IPS-11a (cell line): ENCODE measurements around the gene KLK2.
A peak's percentile ranks its signal among the peaks of the same experiment; 100 is the strongest.

ENCODE experiments used
- H3K4me3 ChIP-seq: one replicate; pipeline ENCODE4 v1.5.1; 2013; ENCODE audit warnings: low read depth, low read length, control low read depth

Gene KLK2

DNA sequence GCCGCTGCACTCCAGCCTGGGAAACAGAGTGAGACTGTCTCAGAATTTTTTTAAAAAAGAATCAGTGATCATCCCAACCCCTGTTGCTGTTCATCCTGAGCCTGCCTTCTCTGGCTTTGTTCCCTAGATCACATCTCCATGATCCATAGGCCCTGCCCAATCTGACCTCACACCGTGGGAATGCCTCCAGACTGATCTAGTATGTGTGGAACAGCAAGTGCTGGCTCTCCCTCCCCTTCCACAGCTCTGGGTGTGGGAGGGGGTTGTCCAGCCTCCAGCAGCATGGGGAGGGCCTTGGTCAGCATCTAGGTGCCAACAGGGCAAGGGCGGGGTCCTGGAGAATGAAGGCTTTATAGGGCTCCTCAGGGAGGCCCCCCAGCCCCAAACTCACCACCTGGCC lies at the start of gene KLK2:
TSS of gene KLK2 (plus strand) at position 384 of the 400 bp plus-strand sequence. CDS start 35 bp downstream, outside the sequence.
- H3K4me3 ChIP-seq, result no peak within 1 kb of the TSS

DNA sequence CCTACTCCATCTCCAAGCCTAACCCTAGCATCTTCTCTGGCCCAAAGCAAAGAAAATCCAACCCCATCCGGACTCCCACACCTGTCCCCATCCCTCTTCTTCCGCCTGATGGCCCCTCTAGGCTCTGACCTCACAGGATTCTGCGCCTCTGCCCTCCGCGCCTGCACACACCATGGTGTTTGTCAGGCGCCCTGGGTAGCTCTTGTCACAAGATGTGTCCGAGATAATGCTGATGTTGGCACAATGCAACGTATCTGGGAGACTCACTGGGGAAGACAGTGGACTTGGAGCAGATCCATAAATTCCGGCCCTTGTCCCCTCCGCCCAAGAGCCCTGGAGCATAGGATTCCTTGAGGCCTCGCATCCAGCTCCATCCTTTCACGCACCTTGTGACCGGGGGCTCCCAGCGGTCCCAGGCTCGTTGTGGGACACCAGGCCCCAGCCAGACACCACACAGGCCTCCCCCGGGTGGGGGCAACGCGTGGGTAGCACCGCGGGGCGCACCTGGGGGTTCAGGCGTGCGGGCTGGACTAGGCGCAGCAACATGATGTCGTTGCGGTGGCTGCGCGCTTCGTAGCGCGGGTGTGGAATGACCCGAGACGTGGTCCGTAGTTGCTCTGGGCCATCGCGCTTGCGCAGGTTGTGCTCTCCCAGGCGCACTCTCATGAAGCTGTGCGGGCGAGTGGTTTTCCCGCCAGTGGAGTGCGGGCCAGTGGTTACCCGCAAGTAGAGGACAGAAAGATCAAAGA lies 46.6 kb upstream of the KLK2 start:
- H3K4me3 ChIP-seq, result no peak overlapping the region

DNA sequence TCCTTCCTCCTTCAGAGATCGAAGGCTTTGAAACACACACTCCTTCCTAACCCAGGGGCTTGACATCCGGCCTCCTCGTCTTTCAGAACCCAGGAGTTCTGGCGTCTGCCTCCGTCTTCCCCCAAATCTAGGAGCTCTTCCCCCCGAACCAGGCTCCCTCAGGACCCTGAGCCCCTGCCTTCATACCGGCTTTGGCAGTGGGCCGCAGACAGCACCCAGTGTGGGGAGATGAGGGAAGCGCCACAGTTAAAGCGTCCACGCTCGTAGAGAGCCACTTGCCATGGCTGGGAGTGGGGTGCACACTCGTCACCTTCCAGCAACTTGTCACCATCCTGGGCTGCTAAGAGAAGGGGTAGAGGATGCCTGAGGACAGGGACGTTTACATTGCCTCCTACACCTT lies 45.8 kb upstream of the KLK2 start:
- no peak overlapping the region for H3K4me3 ChIP-seq

DNA sequence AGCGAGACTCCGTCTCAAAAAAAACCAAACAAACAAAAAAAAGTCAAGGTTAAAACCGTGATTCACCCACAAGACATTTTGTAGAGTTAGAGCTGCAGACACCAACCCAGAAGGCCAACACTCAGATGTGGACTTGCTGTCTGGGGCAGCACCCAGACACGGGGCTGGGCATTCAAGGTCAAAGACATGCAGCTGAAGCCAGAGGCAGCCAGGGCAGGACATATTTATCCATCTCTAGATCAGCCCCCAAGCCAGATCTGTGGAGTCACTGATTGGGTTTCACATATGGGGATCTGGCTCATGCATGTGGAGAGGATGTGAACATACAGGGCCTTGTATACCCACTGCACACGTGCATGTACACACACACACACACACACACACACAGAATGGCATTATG lies 43.4 kb upstream of the KLK2 start:
- no peak overlapping the region for H3K4me3 ChIP-seq

DNA sequence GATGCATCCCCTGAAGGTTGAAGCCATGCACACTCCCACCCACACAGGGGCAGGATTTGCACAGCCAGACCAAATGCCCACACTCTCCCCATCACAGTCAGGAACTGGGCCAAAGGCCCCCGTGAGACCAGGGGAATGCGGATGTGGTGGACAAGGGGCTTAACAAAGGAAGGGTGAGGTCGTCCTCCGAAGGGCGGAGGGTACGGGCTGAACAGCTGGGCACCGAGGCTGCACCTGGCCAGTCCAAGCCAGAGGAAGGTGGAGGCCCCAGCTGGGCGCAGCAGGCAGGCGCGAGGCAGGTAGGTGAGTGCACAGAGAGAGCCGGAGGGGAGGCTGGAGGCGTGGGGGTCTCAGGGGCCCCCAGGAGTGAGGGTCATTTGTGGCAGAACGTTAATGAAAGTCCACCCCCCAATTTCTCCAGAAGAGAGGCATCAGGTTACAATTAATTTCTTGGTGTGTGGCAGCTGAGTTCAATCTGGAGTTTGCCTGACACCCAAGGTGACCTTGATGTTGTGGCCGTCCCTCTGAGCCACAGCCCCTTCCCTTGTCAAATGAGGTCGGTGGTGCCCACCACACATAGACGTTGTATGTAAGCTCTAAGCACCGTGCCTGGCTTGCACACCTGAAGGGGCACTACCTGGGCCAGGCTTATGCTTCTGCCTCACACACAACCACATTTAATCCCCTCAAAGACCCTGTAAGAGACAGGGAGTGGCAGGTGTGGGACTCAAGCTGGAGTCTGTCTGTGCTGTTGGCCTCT lies 42.8 kb upstream of the KLK2 start:
- no peak overlapping the region for H3K4me3 ChIP-seq

DNA sequence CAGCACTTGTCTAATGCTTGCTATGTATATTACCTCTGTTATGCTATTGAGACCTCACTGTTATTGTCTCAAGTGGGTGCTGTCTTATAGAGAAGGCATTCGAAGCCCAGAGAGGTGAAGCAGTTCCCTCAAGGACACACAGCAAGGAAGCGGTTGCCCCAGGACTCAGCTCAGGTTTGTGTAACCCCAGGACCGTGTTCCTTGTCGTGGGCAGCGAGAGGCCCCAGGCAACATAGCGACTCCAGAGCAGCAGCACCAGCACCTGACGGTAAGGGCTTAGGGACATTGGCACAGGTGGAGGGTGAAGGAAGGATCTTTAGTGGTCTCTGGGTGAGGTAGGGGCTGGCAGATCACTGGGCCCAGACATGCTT lies 42.2 kb upstream of the KLK2 start:
- no peak overlapping the region for H3K4me3 ChIP-seq

DNA sequence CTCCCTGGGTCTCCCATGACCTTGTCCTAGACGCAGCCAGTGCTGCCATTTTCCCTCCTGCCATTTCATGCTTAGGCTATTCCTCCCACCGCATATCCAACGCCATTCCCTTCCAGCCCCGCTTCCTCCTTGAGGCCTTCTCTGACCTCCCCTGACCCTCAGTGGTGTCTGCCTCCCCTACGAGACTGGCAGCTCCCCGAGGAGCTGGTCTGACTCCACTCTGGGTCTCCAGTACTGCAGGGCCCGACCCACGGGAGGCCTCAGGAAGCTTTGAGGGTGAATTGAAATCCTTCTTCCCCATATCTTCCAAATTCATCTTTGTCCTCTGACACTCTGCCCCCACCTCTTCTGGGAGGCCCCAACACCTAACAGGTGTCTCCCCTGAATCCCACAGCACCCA lies 40.6 kb upstream of the KLK2 start:
- no peak overlapping the region for H3K4me3 ChIP-seq

DNA sequence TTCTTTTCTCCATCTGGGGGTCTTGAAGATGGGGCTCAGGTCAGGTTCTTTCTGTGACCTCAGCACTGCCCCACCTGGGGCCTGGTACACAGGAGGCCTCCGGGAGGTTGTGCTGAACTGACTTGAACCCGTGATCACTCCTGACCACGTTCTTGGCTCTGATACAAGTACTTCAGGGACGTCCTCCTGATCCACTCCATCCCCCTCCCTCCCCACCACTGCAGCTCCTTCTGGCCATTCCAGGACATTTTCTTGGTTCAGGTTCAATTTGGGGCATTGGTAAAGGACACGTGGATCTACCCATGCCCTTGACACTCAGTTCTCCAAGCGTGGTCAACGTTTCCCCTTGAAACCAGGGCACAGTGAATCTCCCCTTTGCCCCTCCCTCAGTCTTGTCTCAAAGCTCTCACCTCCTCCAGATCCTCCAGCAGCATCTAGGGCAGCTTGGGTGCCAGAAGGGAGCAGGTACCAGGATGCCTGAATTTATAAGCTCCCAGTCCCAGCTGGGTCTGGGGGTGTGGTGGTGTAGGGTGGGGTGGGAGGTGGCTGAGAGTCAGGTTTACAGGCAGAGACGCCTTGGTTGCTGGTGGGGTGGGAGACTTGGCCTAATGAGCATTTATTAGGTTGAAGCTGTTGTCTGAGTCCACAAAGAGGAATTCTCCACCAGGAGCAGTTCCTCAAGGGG lies 40.0 kb upstream of the KLK2 start, which contains the start of gene KLK15:
TSS of gene KLK15 (minus strand) at position 458 of the 685 bp plus-strand sequence. CDS start 2,082 bp downstream, outside the sequence.
- H3K4me3 ChIP-seq, result no peak within 1 kb of the TSS

DNA sequence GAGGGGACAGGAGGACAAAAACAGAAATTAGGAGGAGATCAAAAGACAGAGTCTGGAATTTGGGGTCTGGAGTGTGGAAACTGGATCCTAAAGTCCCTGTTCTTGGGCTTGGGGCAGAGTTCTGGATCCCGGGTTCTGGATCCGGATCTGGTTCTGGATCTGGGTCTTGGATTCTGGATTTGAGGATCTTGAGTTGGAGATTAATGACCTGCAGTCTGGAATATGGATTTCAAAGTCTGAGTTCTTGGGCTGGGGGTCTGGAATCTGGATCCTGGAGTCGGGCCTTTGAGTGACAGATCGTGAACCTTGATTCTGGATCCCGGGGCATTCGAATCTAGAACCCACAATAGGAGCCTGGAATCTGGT lies 39.5 kb upstream of the KLK2 start:
- no peak overlapping the region for H3K4me3 ChIP-seq

DNA sequence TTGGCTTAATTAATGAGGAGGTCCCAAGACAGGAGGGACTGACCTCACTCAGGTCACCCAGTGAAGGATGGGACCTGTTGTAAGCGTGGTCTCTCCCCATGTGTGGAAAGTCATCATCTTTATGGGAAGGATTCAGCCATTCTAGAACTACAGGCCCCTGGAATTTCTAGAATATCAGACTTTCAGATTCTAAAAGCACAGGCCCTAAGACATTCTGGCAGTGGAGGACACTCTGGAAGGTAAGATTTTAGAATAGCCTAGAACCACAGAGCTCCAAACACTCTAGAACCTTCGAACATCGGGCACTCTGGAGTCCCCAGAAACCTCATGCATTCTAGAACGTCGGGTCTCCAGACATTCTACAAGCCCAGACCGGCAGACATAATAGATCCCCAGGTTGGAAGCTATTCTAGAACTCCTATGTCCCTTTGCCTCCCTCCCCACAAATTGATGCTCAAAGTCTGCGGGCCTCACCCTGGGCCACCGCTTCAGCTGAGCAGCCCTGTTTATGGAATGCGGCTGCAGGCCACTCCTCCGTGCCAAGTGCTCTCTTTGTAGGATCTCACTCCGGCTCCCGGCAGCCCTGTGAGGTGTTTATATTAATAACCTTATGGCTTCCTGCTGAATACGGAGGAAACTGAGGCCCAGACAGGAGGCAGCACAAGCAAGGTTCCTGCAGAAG lies 38.0 kb upstream of the KLK2 start:
- peak overlapping the region; percentile 87 for H3K4me3 ChIP-seq

DNA sequence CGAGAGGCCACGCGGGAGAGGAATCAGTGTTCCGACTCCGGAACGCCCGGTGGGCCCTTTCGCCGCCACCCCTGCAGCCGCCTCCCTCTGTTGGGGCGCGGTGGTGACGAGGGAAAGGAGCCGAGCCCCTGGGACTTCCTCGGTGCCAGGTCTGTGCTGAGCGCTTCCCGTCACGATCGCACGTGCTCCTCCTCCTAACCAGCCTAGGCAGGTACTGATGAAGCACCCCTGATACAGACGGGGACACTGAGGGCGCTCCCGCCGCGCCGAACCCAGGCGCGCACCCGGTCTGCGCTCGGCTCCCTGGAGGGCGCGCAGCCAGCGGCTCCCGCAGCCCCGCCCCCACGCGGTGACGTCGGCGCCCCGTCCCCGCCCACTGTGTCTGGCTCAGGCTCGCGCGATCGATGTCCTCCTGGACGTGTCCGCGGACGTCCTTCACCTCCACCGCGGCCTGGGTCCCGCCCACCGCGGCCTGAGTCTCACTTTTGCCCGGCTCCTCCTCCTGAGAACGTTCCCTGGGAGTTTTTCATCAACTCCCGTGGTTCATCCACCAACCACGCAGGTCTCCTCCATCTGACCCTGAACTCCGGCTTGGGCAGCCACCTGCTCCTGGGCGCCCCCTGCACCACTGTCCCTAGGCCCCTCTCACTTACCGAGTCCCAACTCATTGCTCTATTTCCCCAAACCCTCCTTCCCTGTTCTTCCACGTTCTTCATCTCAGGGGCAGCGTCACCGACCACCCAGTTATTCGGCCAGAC lies 37.3 kb upstream of the KLK2 start:
- H3K4me3 ChIP-seq, result peak overlapping the region; percentile 87

DNA sequence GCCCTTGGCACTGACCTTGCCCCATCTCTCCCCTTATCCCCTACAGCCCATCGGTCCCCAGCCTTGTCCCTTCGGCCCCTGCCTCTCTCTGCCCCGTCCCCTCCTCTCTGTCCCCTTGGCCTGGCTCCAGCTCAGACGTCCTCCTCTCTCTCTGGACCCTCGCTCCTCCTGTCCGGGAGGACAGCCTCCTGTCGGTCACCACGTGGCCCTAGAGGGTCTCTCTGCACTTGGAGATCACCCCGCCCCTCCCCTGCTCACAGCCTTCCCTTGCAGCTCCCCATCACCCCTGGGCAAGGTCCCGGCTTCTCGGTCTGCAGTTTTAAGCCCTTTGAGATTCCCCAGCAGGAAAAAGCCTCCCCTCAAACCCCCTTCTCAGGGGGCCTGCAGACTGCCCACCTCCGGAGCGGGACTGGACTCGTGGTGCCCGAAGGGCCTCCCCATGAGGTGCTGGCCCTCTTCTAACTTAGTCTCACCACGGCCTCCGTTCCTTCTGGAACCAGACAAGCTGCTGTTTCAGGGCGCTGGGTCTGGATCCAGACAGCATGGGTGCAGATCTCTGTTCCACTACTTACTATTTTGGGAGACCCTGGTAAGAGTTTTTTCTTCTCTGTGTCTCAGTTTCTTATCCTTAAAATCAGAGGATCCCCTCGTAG lies 36.6 kb upstream of the KLK2 start:
- H3K4me3 ChIP-seq, result no peak overlapping the region

DNA sequence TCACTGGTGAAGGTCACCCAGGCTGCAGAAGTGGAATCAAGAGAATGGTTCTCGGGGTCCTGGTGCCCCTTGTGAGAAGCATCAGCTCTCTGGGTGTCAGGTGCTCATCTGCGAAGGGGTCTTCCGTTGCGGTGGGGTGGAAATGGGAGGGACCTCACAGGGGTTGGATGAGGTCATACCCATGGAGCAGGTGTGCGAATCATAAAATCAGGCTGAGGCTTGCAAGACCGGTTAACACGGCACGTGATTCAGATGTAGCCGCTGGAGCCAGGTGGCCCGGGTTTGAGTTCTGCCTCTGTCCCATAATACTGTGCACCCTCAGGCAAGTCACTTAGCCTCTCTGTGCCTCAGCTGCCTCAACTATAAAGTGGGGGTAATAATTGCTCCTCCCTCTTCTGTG lies 35.9 kb upstream of the KLK2 start:
- no peak overlapping the region for H3K4me3 ChIP-seq

DNA sequence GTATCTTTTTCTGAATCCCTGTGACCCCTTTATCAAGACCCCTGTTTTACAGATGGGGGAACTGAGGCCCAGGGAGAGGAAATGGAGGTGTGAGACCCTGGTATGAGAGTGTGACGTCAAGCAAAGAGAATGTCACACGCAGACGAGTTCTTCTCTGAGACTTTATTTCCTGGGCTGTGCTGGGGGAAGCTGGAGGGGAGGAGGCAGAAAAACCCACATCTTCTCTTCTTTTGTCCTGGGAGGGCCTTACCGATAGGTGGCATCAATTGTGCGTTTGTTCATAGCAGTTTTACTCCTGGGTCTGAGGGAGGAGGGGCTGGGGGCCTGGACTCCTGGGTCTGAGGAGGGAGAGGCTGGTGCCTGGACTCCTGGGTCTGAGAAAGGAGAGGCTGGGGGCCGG lies 35.0 kb upstream of the KLK2 start:
- no peak overlapping the region for H3K4me3 ChIP-seq

DNA sequence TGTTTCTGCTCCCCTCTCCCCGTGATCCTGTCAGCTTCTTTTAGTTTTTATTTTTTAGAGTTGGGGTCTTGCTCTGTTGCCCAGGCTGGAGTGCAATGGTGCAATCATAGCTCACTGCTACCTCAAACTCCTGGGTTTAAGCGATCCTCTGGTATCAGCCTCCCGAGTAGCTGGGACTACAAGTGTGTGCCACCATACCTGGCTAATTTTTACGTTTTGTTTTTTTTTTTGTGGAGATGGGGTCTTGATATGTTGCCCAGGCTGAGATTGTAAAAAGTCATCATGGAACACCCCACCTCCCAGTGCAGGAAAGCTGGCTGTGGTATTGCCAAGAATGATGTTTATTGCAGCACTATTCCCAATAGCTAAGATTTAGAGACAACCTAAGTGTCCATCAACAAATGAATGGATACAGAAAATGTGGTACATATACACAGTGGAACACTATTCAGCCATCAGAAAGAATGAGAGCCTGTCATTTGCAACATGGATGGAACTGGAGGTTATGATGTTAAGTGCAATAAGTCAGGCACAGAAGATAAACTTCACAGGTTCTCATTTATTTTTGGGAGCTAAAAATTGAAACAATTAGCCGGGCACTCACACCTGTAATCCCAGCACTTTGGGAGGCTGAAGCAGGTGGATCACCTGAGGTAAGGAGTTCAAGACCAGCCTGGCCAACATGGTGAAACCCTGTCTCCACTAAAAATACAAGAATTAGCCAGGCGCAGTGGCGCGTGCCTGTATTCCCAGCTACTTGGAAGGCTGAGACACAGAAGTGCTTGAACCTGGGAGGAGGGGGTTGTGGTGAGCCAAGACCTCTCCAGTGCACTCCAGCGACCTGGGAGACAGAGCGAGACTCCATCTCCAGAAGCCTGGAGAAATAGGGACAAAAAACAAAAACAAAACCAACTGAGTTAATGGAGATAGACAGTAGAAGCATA lies 33.3 kb upstream of the KLK2 start:
- H3K4me3 ChIP-seq, result no peak overlapping the region

DNA sequence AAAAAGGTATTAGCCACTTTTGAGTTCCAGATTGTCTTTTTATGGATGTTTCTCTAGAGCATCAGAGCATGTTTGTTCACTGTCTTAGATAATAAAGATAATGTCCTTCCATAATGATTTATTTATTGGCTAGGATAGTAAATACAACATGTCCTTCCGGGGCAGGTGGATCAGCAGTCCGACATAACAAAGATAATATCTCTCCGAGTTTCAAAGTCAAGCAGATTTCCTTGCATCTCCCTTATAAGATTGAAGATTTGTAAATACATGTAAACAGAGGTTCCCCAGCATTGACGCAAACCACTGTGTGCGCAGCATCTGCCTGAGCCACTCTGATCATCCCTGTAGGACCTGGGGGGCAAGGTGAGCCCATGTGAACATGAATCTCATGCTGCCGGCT lies 31.1 kb upstream of the KLK2 start:
- H3K4me3 ChIP-seq, result no peak overlapping the region

DNA sequence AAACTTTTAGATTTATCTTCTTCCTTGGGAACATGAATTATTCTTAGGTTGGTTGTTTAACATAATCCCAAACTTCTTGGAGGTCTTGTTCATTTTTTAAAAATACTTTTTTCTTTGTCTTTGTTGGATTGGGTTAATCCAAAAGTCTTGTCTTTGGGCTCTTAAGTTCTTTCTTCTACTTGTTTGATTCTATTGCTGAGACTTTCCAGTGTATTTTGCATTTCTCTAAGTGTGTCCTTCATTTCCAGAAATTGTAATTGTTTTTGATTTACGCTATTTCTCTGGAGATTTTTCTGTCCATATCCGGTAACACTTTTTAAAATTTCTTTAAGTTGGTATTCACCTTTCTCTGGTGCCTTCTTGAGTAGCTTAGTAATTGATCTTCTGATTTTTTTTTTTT lies 30.0 kb upstream of the KLK2 start:
- H3K4me3 ChIP-seq, result no peak overlapping the region

DNA sequence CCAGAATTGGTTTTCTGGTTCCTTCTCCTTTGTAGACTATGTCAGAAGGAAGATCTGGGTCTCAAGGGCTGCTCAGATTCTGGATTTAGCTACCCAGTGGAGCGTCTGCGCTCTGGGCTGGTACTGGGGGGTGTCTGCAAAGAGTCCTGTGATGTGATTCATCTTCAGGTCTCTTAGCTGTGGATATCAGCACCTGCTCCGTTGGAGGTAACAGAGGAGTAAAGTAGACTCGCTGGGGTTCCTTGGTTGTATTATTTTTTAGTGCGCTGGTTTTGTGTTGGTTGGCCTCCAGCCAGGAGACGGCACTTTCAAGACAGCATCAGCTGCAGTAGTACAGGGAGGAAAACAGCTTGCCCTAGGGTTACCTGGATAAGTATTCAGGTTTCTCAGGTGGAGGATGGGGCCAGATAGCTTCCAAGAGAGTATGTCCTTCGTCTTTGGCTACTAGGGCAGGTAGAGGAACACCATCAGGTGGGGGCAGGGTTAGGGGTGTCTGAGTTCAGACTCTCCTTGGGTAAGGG lies 29.5 kb upstream of the KLK2 start:
- H3K4me3 ChIP-seq, result no peak overlapping the region
